NCI-H1436 (cell line): ENCODE measurements around the gene ATP1A2.
"Not testable (repeated sequence)": the region's sequence is repeated elsewhere in the genome, so short reads cannot be mapped to it uniquely, and the experiment has no call there.

ENCODE experiments used
- DNase-seq: peaks from one replicate; lab custom pipeline; 2025; lab: John Stamatoyannopoulos, UW

Gene ATP1A2

DNA sequence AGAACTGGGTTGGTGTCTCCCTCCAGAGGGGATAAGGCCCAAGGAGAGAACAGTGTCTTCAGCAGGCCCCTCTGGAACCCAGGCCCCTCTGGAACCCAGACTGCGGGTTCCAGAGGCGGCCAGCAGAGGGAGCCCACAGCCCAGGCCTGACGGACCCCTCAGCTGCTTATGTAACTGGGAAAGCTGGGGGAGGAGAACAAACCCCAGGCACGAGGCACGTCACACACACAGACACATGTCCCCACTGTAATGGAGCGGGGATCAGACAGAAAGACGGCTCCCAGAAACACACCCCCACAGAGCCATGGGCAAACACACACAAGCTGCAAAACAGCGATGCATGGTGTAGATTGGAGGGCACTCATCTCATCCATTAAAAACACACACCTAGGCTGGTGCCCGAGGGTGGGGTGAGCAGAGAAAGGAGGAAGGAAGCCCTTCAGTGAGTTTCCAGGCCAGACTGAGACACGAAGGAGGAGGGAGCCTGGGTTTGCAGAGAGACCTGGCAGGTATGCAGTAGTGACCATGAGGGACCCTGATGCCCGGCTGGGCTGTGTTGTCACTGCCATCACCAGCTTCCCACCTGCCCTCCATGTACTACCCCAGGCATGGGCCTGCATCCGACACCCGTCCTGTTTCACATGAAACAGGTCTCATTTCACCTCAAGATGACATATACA lies 14.4 kb upstream of the ATP1A2 start:
- DNase-seq: peak; percentile 84

- no peak for DNase-seq
Measured at GRCh38 chr1:160101717-160102522, 13.6 kb upstream of the ATP1A2 start.

DNA sequence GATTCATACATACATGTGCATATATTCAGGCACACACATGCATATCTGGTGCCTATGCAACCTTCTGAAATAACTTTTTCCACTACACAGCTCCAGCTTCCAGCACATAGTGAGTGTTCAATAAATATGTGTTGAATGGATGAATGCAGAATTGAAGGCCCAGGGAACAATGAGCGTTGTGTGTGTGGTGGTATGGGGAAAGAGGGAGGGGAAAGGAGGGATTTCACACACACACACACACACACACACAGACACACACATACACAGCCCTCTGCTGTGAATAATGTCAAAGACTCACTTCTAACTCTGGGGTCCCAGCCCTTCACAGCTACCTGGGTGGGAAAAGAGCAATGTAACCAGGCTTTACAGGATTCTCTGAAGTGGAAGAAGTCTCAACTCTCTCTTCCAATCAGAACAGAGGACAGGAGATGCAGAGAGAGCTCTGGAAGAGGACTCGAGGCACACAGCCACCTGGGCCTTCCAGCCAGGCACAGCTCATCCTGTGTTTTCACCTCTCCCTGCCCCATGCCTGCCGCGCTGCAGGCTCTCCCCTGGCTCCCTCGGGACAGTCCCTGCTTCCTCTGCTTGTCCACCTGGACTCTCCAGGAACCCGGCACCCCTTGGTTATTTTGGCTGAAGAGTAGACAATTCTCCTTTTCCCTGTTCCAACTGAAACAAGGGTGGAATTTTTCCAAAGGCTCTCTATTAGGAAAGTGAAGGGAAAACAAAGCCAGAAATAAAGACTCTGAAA lies 11.7 kb upstream of the ATP1A2 start:
- DNase-seq: no peak

DNA sequence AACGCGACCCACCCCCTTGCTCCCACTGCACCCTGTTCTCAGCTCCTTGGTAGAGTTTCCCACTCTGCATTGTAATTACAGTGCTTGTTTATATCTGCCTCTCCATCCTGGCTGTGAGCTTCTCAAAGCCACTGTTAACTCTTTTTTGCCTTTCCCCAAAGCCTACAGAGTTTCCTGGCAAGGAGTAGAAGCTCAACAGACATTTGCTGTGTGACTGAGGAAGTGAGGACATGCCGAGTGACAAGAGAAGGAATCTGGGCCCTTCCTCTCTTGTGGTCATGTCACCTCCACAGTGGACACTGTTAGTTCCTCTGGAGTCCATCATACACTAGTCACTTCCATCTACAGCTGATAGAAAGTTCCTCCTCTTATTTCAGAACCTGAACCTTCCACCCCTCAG lies 11.1 kb upstream of the ATP1A2 start:
- DNase-seq: no peak

DNA sequence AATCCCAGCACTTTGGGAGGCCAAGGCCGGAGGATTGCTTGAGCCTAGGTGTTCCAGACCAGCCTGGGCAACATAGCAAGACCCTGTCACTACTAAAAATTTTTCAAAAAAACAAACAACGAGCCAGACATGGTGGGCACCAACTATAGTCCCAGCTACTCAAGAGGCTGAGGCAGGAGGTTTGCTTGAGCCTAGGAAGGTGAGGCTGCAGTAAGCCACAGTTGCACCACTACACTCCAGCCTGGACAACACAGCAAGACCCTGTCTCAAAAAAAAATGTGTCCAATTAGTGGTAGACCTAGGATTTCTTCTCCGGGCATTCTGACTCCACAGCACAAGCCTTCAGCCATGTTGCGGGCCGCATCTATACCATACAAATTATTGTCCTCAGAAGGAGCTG lies 10.4 kb upstream of the ATP1A2 start:
- no peak for DNase-seq

DNA sequence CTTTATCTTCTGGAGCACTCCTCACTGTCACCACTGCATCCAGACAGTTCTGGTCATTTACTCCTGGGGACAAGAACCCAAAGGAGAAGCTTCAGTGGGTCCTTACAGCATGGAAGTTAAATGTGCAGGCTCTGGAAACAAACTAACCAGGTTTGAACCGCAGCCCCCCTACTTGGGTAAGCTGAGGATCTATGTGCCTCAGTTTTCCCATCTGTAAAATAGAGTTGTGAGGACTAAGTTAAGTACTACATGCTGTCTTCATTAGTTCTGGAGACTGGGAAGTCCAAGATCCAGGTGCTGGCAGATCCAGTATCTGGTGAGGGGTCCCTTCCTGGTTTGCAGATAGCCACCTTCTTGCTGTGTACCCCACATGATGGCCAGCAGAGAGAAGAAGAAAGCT lies 8.0 kb upstream of the ATP1A2 start:
- DNase-seq: no peak

GRCh38 chr1:160108888-160109662 lies 6.5 kb upstream of the ATP1A2 start:
- DNase-seq: peak; percentile 3

- DNase-seq: no peak
Measured at GRCh38 chr1:160109686-160110085, 5.9 kb upstream of the ATP1A2 start.

DNA sequence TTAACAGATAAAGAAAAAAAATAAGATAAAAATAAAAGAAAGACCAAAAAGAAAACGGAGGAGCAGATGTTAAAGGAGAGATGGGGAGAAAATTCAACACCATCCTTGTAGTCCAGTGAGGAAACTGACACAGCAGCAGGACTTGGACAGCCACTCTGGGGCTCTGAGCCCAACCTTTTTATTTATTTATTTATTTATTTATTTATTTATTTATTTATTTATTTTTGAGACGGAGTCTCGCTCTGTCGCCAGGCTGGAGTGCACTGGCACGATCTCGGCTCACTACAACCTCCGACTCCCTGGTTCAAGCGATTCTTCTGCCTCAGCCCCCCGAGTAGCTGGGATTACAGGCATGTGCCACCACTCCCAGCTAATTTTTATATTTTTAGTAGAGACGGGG lies 4.1 kb upstream of the ATP1A2 start:
- DNase-seq: not testable (repeated sequence)

GRCh38 chr1:160112357-160112756 lies 3.2 kb upstream of the ATP1A2 start:
- no peak for DNase-seq

DNA sequence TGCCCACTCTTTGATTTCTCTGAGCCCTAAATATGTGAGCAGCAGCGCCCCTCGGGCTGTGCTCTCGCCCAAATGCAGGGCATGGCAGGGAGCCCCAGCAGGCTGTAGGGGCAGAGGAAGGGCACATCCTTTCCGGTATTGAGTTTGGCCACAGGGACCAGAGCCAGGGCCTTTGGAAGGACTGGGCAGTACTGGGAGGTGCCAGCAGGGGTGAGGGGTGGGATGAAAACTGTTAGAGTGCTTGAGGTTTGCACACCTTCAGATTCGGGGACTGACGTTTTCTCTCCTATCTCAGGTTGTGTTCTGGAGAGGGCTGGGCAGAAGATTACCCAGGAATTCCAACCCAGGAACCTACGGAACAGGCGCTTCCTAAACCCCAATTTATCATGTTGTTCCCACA lies 2.2 kb upstream of the ATP1A2 start:
- DNase-seq: no peak

- no peak for DNase-seq
Measured at GRCh38 chr1:160114085-160114484, 1.5 kb upstream of the ATP1A2 start.

- no peak for DNase-seq
Measured at GRCh38 chr1:160116283-160117147, 956 bp downstream of the ATP1A2 start.

DNA sequence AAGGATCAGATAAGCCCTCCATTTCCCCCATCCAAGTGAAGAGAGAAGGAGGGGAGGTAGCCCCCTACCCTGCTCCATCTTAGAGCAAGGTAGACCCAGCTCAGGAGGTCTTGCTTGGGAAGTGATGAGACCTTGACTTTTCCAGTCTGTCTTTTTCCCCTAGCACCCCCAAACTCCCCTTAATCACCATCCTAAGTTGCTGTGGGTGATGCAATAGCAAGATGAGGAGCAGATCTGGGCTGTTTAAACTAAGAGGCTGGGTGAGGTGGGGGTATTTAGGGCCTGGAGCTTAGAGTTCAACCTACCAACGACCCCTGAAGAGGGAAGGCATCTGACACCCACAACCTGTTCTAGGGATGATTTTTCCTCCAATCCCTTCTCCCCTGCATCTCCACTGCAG lies 1.7 kb downstream of the ATP1A2 start:
- DNase-seq: no peak

GRCh38 chr1:160117709-160118183 lies 2.2 kb downstream of the ATP1A2 start:
- no peak for DNase-seq

DNA sequence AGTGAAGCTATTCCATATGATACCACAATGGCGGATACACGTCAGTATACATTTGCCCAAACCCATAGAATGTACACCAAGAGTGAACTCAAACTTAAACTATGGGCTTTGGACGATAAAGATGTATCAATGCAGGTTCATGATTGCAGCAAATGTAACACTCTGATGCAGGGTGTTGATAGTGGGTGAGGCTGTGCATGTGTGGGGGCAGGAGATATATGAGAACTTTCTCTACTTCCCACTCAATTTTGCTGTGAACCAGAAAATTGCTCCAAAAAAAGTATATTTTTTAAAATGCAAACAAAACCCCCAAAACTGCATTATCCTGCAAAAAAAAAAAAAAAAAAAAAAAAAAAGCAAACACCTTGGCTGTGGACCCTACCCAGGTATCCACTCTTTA lies 3.4 kb downstream of the ATP1A2 start:
- no peak for DNase-seq

- DNase-seq: no peak
Measured at GRCh38 chr1:160120797-160121196, 5.2 kb downstream of the ATP1A2 start.

DNA sequence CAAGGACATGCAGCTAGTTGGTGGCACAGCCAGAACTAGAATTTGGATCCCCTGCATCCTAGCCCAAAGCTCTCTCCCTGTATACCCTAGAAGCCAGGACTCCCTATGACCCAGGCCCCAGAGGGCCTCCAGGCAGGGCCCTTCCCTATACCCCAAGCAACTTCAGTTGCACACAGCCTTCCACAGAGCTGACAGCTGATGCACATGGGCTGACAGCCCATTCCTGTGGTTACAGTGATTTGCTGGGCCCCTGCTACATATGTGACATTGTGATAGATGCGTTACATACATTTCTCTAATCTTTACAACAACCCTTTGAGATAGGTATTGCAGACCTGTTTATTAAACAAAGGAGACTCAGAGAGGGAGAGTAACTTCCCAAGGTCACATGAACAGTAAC lies 5.8 kb downstream of the ATP1A2 start:
- DNase-seq: no peak

GRCh38 chr1:160122978-160123495 lies 7.5 kb downstream of the ATP1A2 start:
- DNase-seq: no peak

- no peak for DNase-seq
Measured at GRCh38 chr1:160123726-160124125, 8.2 kb downstream of the ATP1A2 start.
